GM20431 (cell line): ENCODE results near the gene TMEM263.

Source experiments
- in situ Hi-C: fragments of 300-500 bp; cut with MseI, MboI; formaldehyde crosslinking; loops from one replicate; pipeline ENCODE4 v1.15.0; 2020; ENCODE audit warnings: low sequenced_read_pairs; ENCODE audit not compliant: unreplicated experiment

The TMEM263 gene

GRCh38 chr12:106942775-106943174 is 12.9 kb upstream of the TMEM263 start:
- in situ Hi-C loops, result no loop called here

- in situ Hi-C loops, result no loop called here
These were observed 10.4 kb upstream of the TMEM263 start for GRCh38 chr12:106945261-106945851.

- in situ Hi-C loops, result no loop called here
These were observed 8.2 kb upstream of the TMEM263 start for GRCh38 chr12:106947461-106947860.

- in situ Hi-C loops, result no loop called here
These were observed 5.1 kb upstream of the TMEM263 start for GRCh38 chr12:106950591-106950990.

GRCh38 chr12:106953352-106954250 is 2.1 kb upstream of the TMEM263 start:
- in situ Hi-C loops, result no loop called here

- in situ Hi-C loops, result no loop called here
These were observed 988 bp upstream of the TMEM263 start for GRCh38 chr12:106954462-106955376.

- in situ Hi-C loops, result no loop called here
These were observed 406 bp downstream of the TMEM263 start for GRCh38 chr12:106956048-106956578.

- in situ Hi-C loops, result no loop called here
These were observed 1.9 kb downstream of the TMEM263 start for GRCh38 chr12:106957583-106957982.

- in situ Hi-C loops, result no loop called here
These were observed 4.7 kb downstream of the TMEM263 start for GRCh38 chr12:106960443-106960842.

GRCh38 chr12:106962286-106962685 is 6.6 kb downstream of the TMEM263 start:
- in situ Hi-C loops, result no loop called here

- in situ Hi-C loops, result no loop called here
These were observed 8.8 kb downstream of the TMEM263 start for GRCh38 chr12:106964526-106964925.

- in situ Hi-C loops, result no loop called here
These were observed 15.4 kb downstream of the TMEM263 start for GRCh38 chr12:106971065-106971464.

GRCh38 chr12:106973545-106973944 is 17.8 kb downstream of the TMEM263 start:
- in situ Hi-C loops, result no loop called here

- in situ Hi-C loops, result no loop called here
These were observed 18.8 kb downstream of the TMEM263 start for GRCh38 chr12:106974511-106974910.

GRCh38 chr12:106975098-106975497 is 19.4 kb downstream of the TMEM263 start:
- in situ Hi-C loops, result no loop called here

- in situ Hi-C loops, result no loop called here
These were observed 20.4 kb downstream of the TMEM263 start for GRCh38 chr12:106975993-106976658.

- in situ Hi-C loops, result no loop called here
These were observed 21.0 kb downstream of the TMEM263 start for GRCh38 chr12:106976668-106977067.

GRCh38 chr12:106978035-106978800 is 22.5 kb downstream of the TMEM263 start:
- in situ Hi-C loops, result no loop called here

GRCh38 chr12:106980944-106981343 is 25.2 kb downstream of the TMEM263 start:
- in situ Hi-C loops, result no loop called here
